Epithelial cell of proximal tubule (primary cell): ENCODE measurements around the gene SORCS2. TPM values are rescaled to one million over a fixed set of nuclear protein-coding genes. Genes with fewer than 3 reads are reported as not detected.

ENCODE experiments used
- DNase-seq: peaks from one replicate; pipeline ENCODE4 v3.0.0-alpha.2; 2011; ENCODE audit warnings: low read depth
- H3K4me3 ChIP-seq: 2 replicates; pipeline ENCODE4 v1.5.1; 2011; ENCODE audit warnings: low read depth, mild to moderate bottlenecking, low read length
- total RNA-seq: library from RNA; depleted of rRNA; stranded (reverse); fragments of >200 nt; gene quantifications from 2 replicates; pipeline ENCODE4 v1.2.3, GENCODE V29; 2015
- TF ChIP-seq, protein P1 (sequence below): conservative IDR thresholded peaks from 2 replicates; pipeline ENCODE4 v1.5.1; 2012; ENCODE audit warnings: low read depth, mild to moderate bottlenecking, low read length

The SORCS2 gene
- total RNA-seq, 1 donor from 2014 or later = 0.29 TPM

DNA sequence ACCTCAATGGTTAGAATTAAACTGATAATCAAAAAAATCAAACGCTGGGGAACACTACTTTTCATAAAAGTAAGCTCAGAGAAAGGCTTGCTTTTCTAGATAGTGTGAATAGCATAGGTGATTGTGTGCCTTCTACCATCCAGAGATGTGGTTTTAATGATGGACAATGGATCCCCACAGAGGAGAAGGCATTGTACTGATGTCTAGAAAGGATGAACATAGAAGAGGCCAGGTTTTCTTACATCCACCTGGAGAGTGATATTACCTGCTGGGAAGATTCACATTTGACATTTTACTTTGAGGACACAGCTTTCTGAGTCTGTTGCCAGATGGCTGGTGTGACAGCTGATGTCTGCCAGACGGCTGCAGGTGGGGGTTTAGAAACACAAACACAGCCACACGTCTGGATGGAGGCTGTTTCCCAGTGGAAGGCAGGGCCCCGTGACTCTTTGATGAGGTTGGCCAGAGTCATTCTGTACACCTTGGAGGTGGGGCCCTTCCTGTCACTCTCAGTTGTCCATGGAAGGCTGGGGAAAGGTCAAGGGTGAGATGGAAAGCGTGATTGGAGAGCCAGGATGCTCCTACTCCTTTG, 128.0 kb downstream of the SORCS2 start:
- no peak for DNase-seq
- H3K4me3 ChIP-seq = no peak overlapping the region
- TF ChIP-seq, protein P1, sequence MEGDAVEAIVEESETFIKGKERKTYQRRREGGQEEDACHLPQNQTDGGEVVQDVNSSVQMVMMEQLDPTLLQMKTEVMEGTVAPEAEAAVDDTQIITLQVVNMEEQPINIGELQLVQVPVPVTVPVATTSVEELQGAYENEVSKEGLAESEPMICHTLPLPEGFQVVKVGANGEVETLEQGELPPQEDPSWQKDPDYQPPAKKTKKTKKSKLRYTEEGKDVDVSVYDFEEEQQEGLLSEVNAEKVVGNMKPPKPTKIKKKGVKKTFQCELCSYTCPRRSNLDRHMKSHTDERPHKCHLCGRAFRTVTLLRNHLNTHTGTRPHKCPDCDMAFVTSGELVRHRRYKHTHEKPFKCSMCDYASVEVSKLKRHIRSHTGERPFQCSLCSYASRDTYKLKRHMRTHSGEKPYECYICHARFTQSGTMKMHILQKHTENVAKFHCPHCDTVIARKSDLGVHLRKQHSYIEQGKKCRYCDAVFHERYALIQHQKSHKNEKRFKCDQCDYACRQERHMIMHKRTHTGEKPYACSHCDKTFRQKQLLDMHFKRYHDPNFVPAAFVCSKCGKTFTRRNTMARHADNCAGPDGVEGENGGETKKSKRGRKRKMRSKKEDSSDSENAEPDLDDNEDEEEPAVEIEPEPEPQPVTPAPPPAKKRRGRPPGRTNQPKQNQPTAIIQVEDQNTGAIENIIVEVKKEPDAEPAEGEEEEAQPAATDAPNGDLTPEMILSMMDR = no peak

DNA sequence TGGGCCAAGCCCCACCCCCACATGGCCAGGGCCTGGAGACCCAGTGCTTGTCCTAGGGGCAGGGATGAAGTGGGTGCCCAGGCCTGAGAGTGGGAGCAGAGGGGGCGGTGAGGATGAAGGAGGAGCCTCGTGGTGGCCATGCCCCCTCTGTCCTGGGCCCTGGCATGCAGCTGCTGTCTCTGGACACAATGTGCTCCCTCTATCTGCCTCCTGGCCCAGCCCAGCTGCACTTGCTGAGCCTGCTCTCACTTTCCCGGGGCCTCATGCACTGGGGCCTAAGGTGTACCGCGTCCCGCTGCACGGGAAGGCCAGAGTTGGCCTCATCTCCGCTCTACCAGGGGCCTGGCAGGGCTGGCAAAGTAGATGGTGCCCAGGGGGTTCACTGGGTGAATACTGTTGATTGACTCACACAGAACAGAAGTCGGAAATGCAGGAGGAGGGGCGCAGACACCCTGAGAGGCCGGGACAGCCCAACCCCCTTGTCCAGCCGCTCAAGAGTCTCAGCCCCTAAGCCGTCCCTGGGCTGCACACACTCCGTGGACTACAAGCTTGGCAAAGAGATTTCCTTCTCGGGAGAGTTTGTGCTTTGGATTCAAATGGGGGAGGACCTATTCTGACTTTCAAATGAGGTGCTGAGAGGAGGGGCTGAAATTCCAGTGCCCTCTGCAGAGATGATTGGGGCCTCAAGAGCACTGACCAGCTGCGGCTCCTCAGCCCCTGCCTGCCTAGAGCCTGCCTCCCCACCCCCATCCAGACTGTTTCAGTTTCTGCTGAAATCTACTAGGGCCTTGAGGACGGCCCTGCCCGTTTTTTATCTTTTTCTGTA, 130.0 kb downstream of the SORCS2 start:
- no peak for DNase-seq
- TF ChIP-seq, protein P1 = no peak
- H3K4me3 ChIP-seq = no peak overlapping the region

DNA sequence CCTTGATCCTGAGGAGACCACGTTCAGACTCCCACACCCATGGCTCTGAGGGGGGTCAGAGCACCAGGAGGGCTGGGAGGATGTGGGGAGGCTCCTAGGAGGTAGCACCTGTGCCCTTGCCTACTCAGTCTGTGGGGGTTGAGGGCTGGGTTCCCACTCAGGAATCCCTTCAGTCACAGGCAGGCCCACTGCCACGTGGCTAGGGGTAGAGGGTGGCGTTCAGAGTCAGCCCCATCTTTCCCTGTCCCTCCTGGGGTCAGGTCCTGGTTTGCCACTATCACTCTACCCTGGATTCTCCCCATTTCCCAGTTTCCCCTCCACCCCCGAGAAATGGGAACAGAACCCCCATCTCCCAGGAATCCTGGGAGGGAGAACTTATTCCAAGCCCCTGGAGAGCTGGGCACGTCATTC, 131.1 kb downstream of the SORCS2 start:
- no peak for DNase-seq
- H3K4me3 ChIP-seq = no peak overlapping the region
- TF ChIP-seq, protein P1 = no peak

DNA sequence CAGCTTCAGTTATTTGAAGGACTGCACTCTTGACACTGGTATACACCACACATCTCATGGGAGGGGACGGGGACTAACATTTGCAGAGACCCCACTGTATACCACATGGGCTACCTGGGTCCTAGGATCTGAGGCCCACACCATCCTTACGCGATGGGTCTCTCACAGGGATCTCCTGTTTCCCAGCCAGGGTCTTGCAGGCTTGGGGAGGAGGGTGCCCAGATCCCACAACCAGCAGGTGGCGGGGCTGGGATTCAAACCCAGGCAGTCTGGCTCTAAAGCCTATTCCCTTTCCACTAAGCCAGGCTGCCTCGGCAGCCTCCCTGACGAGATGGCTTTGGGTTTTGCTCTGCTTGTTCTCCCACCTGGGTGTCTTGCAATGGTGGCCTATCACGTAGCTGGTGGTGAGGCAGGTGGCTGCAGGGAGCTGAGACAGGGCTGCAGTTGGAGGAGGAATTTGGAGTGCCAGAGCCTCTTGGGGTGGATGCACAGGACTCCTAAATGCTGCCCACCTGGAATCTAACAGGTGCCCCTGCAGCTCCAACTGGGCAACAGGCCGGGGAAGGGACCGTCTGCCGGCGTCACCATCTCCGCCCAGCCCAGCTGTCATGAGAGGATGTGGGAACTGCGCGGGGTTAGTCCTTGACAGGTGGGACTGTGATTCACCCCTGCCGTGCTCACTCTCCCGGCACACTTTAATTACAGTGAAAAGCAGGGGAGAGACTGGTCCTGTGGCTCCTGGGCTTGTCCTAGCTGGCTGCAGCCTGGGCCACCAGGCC, 131.7 kb downstream of the SORCS2 start:
- no peak for DNase-seq
- TF ChIP-seq, protein P1 = no peak
- H3K4me3 ChIP-seq = no peak overlapping the region

DNA sequence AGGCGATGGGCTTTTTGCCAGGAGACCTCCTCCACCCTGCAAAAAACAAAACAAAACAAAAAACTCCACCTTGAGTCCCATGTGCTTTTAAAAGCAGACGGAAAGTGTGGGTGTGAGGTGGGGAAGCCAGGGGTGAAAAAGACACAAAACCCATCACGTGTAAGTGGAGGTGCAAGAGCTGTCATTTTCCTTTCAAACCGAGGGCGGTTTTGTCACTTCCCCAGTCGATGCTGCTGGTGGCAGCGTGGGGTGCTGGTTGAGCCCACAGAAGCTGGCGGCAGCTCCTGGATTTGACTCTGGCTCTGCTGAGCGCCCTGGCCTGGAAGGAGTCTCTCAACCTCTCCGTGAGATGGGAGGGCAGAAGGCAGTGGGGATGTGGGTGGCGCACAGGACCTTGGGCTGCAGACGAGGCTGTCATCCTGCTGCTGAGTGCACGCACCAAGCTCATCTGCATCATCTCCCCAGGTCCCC, 132.3 kb downstream of the SORCS2 start:
- TF ChIP-seq, protein P1 = no peak
- no peak overlapping the region for H3K4me3 ChIP-seq
- no peak for DNase-seq

DNA sequence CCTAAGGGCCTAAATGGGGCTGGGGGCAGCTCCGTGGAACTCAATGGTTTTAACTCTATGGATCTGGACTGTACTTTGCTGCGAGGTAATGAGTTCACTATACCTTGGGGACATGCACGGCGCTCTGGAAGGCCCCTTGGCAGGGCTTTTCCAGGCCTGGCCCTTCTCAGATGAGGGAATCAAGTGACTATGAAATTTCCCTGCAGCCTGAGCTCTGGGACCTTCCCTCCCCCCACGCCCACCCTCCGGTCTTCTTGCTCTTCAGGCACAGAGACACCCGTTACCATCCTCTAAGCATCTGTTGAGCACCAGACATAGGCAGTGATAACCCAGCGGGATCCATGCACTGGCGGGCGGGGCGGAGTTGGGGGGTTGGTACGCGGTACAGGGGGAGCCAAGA, 133.2 kb downstream of the SORCS2 start:
- TF ChIP-seq, protein P1 = no peak
- no peak overlapping the region for H3K4me3 ChIP-seq
- DNase-seq = no peak
